ENCODE results near the gene NMU.

- TF ChIP-seq CTCF (conservative IDR thresholded peaks at IDR 0.05; ENCODE audit: low read length): no peak
- TF ChIP-seq EZH2phosphoT487 (IDR thresholded peaks at IDR 0.05; ENCODE audit: borderline replicate concordance, low read depth, low read length): no peak
Measured at GRCh38 chr4:55684276-55684675, 48.2 kb upstream of the NMU start.

All from OCI-LY7 (cell line).